Calu3 (cell line): ENCODE results near the gene MEST. TPM values are rescaled to one million over a fixed set of nuclear protein-coding genes. Genes with fewer than 3 reads are reported as not detected.

ENCODE experiments used
- BruUV-seq: library from RNA; stranded (reverse); fragments of 400-500 nt; replicated peaks from 2 replicates; lab custom pipeline; 2021; lab: Mats Ljungman, UMichigan
- CTCF ChIA-PET: fragments of 300-600 bp; sonication (Branson Sonifier 250); formaldehyde crosslinking; loops from one replicate; lab custom pipeline; 2022; ENCODE audit warnings: antibody characterized with exemption; lab: Charles Lee
- DNase-seq: peaks from one replicate; pipeline ENCODE4 v3.0.0; 2022
- H3K27ac Mint-ChIP-seq: one replicate; pipeline ENCODE4 v1.8.0; 2022; ENCODE audit warnings: mixed read lengths; ENCODE audit not compliant: unreplicated experiment
- H3K27me3 Mint-ChIP-seq: one replicate; pipeline ENCODE4 v1.8.0; 2022; ENCODE audit warnings: mixed read lengths; ENCODE audit not compliant: unreplicated experiment
- H3K36me3 Mint-ChIP-seq: one replicate; pipeline ENCODE4 v1.8.0; 2022; ENCODE audit warnings: mild to moderate bottlenecking, moderate library complexity, mixed read lengths; ENCODE audit not compliant: insufficient read depth, unreplicated experiment
- H3K4me1 Mint-ChIP-seq: one replicate; pipeline ENCODE4 v1.8.0; 2022; ENCODE audit warnings: mild to moderate bottlenecking, low read depth, mixed read lengths; ENCODE audit not compliant: unreplicated experiment
- H3K4me3 Mint-ChIP-seq: one replicate; pipeline ENCODE4 v1.8.0; 2022; ENCODE audit warnings: mild to moderate bottlenecking, low read depth, moderate library complexity, mixed read lengths; ENCODE audit not compliant: unreplicated experiment
- H3K9me3 Mint-ChIP-seq: one replicate; pipeline ENCODE4 v1.8.0; 2022; ENCODE audit warnings: low read depth, mixed read lengths; ENCODE audit not compliant: unreplicated experiment
- intact Hi-C: fragments of 100-400 bp; cut with micrococcal nuclease; formaldehyde crosslinking; loops from one replicate; pipeline ENCODE4 v1.10.0; 2022; ENCODE audit not compliant: unreplicated experiment
- total RNA-seq: library from RNA; stranded (reverse); gene quantifications from 2 replicates; pipeline ENCODE4 v1.2.3, GENCODE V29; 2022
- TF ChIP-seq, protein P1 (sequence below): fragments of 200-600 bp; IDR thresholded peaks from one replicate; pipeline ENCODE4 v1.8.0; 2022; ENCODE audit warnings: antibody characterized with exemption; ENCODE audit not compliant: unreplicated experiment

Gene MEST
- total RNA-seq, 1 experiment from 2014 or later: 62.6 TPM

DNA sequence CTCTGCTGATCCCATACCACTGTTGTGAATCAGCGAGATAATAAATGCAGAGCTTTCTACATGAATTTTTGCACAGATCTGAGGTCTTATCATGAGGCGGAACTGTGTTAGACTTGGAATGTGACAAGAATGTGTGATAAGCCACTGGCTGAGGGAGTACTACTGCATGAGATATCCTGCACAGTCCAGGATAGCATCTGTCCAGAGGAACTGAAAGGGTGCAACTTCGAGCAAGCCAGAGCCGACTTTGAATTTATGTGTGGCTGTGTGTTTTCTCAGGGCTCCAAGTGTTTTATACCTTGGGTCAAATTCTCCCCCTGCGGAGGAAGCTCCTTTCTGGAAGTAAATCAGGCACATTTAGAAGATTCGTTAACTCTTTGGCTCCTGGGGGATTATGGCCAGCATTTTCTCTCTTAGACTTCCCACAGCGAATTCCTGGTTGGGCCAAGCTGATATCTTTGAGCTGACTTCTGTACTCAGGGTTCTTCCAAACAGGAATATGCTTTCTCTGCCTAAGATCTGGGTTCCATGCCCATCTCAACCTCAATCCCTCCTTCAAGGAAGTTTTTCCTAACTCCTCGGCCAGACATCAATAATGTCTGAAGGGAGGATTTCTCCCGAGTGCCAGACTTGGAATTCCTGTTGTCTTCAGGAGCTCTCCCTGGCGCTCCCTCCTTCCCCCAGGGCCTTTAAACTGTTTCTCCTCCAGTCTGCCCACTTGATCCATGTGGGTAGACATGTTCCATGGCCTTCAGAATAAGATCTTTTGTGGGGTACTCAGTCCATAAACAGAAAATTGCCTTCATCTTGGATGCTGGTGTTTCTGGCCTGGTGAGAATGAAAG, 2.5 kb upstream of the MEST start:
- TF ChIP-seq, protein P1, sequence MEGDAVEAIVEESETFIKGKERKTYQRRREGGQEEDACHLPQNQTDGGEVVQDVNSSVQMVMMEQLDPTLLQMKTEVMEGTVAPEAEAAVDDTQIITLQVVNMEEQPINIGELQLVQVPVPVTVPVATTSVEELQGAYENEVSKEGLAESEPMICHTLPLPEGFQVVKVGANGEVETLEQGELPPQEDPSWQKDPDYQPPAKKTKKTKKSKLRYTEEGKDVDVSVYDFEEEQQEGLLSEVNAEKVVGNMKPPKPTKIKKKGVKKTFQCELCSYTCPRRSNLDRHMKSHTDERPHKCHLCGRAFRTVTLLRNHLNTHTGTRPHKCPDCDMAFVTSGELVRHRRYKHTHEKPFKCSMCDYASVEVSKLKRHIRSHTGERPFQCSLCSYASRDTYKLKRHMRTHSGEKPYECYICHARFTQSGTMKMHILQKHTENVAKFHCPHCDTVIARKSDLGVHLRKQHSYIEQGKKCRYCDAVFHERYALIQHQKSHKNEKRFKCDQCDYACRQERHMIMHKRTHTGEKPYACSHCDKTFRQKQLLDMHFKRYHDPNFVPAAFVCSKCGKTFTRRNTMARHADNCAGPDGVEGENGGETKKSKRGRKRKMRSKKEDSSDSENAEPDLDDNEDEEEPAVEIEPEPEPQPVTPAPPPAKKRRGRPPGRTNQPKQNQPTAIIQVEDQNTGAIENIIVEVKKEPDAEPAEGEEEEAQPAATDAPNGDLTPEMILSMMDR: no peak
- peaks cover 6% of the 10 kb centered on the region for H3K27me3 Mint-ChIP-seq
- H3K9me3 Mint-ChIP-seq: peaks cover 3% of the 10 kb centered on the region
- peaks cover 50% of the 10 kb centered on the region for H3K4me1 Mint-ChIP-seq
- CTCF ChIA-PET: interaction anchor here (0.6 to 1.1 kb wide), 2 partner anchors 22 to 359 kb away, joined by 3 read pairs; no protein-coding TSS in a partner anchor
- intact Hi-C loops: loop anchor here (5.0 to 10.0 kb wide), 2 partner anchors 247 to 415 kb away; partner anchors contain the start of gene KLHDC10
- H3K36me3 Mint-ChIP-seq: peaks cover 33% of the 10 kb centered on the region
- DNase-seq: no peak
- BruUV-seq: no TSS peak
- no peak overlapping the region for H3K27ac Mint-ChIP-seq
- H3K4me3 Mint-ChIP-seq: peak overlapping the region; percentile 27

DNA sequence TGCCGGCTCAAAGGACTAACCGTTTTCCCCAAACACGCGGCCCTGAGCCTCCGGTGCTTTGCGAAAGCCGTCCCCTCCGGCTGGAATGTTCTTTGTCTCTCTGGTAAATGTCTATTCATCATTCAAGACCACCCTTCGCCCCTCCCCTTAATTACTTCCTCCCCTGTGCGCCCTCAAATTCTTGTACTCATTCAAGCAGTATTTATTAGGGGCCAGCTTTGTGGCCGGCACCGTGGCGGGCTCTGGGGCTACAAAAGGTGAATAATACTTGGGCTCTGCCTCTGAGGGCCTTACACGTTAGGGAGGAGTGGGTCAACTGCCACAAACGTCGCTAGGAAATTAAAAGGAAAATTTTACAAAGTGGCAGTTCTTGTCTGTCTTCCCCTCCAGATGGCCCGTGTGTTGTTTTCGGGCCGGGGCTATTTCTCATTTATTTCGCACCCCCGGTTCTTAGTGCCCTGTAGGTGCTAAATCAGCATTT, 1.5 kb upstream of the MEST start:
- intact Hi-C loops: no loop called here
- no peak for DNase-seq
- CTCF ChIA-PET: no interaction called here
- peaks cover 40% of the 10 kb centered on the region for H3K4me1 Mint-ChIP-seq
- no peak overlapping the region for H3K27ac Mint-ChIP-seq
- H3K36me3 Mint-ChIP-seq: peaks cover 30% of the 10 kb centered on the region
- no peaks in the 10 kb centered on the region for H3K27me3 Mint-ChIP-seq
- H3K4me3 Mint-ChIP-seq: no peak overlapping the region
- BruUV-seq: no TSS peak
- TF ChIP-seq, protein P1: no peak
- H3K9me3 Mint-ChIP-seq: no peaks in the 10 kb centered on the region

DNA sequence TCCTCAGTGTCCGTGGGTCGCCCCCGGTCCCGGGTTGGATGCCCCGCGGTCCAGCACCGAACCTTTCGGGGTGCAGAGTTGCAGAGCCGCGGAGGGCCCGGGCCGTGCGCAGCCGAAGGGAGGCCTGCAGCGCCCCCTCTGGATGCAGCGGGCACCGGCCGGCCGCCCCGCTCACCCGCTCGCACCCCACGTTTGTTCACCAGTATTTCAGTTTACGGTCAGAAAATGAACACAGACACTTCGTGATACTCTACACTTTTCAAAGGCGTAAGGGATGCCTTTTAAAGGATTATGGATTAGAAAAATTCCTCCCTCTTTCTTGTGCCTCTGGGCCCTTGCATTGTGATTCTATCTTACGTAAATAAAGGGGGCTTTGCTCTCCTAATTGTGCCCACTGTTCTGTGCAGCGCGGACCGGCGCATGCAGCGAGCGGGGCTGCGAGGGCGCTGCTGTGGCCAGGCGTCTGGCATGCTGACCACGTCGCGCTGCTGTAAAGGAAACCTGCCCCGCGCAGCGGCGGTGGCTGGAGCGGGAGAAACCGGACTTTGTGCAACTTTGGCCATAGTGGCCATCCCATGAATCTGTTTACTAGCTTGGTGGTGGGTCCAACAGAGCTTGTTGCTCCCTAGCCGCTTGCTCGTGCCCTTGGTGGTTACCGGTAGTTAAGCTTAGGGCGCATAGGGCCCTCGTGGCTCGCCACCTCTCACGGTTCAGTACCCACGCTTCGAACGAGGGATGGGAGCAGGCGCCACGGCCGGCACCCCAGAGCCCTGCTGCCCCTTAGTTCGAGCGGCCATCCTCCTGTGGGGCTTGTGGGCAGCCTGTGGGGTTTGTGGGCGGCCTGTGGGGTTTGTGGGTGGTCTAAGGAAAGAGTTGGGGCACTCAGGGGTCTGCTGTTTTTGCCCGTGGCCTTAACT, 739 bp upstream of the MEST start:
- Mint-ChIP-seq H3K4me3 (peak overlapping the region; percentile 69), H3K4me1 (peaks cover 35% of the 10 kb centered on the region), H3K27me3 (no peaks in the 10 kb centered on the region), H3K36me3 (peaks cover 22% of the 10 kb centered on the region), H3K27ac (no peak overlapping the region), H3K9me3 (no peaks in the 10 kb centered on the region)
- DNase-seq: no peak
- intact Hi-C loops: no loop called here
- TF ChIP-seq, protein P1: peak; percentile 21
- BruUV-seq: no TSS peak
- CTCF ChIA-PET: no interaction called here

DNA sequence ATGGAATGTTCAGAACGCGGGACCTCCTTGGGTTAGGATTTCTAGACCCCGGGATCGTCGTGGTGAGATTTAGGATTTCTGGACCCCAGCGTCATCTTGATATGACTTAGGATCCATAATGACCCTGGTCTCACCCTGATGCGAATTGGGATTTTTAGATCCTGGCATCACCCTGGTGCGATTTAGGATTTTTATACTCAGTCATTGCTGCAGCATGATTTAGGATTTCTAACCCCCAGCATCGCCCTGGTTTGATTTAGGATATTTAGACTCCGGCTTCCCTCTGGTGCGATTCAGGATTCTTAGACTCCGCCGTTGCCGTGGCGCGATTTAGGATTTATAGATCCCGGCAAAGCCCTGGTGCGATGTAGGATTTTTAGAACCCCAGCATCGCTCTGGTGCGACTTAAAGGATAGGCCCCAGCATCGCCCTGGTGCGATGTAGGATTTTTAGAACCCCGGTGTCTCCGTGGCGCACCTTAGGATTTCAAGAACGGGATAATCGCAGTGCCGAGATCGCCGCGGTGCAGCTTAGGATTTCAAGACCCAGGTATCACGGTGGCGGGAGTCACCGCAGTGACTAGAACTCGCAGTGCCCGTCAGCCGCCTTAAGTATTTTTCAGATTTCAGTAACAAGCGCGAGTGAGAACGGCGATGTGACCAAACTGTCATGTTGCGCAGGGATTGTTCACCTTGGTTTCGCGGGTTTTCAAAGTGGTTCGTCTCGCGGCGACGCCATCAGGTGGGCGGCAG, 814 bp downstream of the MEST start:
- H3K4me1 Mint-ChIP-seq: peaks cover 24% of the 10 kb centered on the region
- DNase-seq: no peak
- TF ChIP-seq, protein P1: no peak
- intact Hi-C loops: no loop called here
- BruUV-seq: no TSS peak
- no peaks in the 10 kb centered on the region for H3K9me3 Mint-ChIP-seq
- no peaks in the 10 kb centered on the region for H3K27me3 Mint-ChIP-seq
- peaks cover 11% of the 10 kb centered on the region for H3K36me3 Mint-ChIP-seq
- CTCF ChIA-PET: no interaction called here
- H3K4me3 Mint-ChIP-seq: peak overlapping the region; percentile 69
- no peak overlapping the region for H3K27ac Mint-ChIP-seq
